ENCODE data around the gene HEPACAM2.

The HEPACAM2 gene

GRCh38 chr7:93146472-93147141 lies 79.7 kb downstream of the HEPACAM2 start:
- no peak for DNase-seq

DNA sequence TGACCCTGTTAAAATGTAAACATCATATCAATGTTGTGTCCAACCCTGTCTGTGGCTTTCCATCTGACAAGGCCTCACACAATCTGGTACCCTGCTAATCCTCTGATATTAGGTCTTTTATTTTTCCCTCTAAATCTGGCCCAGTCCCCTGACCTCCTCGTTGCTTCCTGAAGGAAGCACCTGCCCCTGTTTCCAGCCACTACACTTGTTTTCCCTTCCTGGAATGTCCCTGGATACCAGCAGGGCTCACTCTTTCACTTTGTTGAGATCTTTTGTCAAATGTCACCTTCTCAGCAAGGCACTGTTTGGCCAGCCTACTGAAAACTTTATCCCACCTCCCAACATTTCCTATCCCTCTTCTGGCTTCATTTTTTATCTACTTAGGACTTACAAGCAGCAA lies 80.2 kb downstream of the HEPACAM2 start:
- no peak for DNase-seq

GRCh38 chr7:93145354-93145753 lies 80.9 kb downstream of the HEPACAM2 start:
- DNase-seq: no peak

- DNase-seq: no peak
Observed at GRCh38 chr7:93142127-93142526, 84.1 kb downstream of the HEPACAM2 start.

- no peak for DNase-seq
Observed at GRCh38 chr7:93140582-93141191, 85.6 kb downstream of the HEPACAM2 start.

- no peak for DNase-seq
Observed at GRCh38 chr7:93138576-93138975, 87.7 kb downstream of the HEPACAM2 start.

Data from NCI-H1092 (cell line).